GM12891 (cell line): ENCODE results near the gene NEURL1B.

Experiments used
- PAX5 ChIP-seq: IDR thresholded peaks from 2 replicates; pipeline ENCODE4 v1.6.1; 2011; ENCODE audit warnings: low read length, moderate library complexity, mild to moderate bottlenecking; ENCODE audit not compliant: insufficient read depth, severe bottlenecking
- POLR2A ChIP-seq: IDR thresholded peaks from 2 replicates; pipeline ENCODE4 v1.6.1; 2011; ENCODE audit warnings: low read depth, low read length, control low read depth
- POLR2AphosphoS5 ChIP-seq: IDR thresholded peaks from 2 replicates; pipeline ENCODE4 v1.6.1; 2011; ENCODE audit warnings: low read depth, low read length, control low read depth
- POU2F2 ChIP-seq: IDR thresholded peaks from 2 replicates; pipeline ENCODE4 v1.6.1; 2011; ENCODE audit warnings: low read depth, mild to moderate bottlenecking, control low read depth, low read length, moderate library complexity
- SPI1 ChIP-seq: IDR thresholded peaks from 2 replicates; pipeline ENCODE4 v1.6.1; 2011; ENCODE audit warnings: low read depth, low read length, control low read depth
- TAF1 ChIP-seq: IDR thresholded peaks from 2 replicates; pipeline ENCODE4 v1.6.1; 2011; ENCODE audit warnings: low read depth, low read length, control low read depth

DNA sequence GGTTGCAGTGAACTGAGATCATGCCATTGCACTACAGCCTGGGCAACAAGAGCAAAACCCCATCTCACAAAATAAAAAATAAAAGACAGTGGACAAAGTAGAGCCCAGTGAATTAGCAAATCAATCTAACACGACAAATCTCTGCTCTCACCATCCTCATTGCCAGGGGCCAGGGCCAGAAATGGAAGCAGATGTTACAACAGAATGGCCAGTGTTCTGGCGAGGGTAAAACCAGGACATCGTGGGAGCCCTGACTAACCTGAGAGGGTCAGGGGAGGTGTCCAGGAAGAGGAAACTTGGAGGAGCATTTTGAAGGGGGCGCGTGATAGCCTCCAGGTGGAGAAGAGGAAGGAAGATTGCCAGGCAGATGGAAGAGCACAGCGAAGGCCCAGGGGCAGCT, 58.4 kb downstream of the NEURL1B start:
- TF ChIP-seq TAF1 = no peak
- no peak for TF ChIP-seq POU2F2
- no peak for TF ChIP-seq POLR2A
- no peak for TF ChIP-seq SPI1
- no peak for TF ChIP-seq POLR2AphosphoS5
- TF ChIP-seq PAX5 = no peak
